Measurements from ENCODE around the gene ISG20.

Gene ISG20

DNA sequence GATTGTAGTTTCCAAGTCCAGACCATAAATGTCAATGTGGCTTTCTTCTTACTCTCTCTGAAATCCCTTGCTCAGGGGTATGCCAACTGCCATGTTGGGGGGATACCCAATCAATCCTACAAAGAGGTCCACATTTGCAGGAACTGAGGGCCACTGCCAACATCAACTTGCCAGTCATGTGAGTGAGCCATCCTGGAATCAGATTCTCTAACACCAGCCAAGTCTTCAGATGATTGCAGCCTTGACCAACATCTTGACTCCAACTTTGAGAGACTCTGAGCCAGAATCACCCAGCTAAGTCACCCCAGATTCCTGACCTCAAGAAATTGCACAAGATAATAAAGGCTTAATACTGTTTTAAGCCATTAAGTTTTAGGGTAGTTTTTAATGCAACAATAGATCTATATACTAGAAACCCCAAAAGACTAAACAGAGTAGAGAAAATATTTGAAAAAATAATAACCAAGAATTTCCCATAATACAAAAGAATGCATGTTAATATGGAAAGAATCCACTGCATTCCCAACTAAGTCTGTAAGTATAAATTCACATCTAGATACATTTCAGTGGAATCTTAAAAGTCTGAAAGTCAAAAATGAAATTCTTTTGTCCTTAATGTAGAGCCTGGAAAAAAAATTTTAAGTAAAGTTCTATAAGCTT lies 22.4 kb downstream of the ISG20 start (continued):
- TF ChIP-seq, protein P1, sequence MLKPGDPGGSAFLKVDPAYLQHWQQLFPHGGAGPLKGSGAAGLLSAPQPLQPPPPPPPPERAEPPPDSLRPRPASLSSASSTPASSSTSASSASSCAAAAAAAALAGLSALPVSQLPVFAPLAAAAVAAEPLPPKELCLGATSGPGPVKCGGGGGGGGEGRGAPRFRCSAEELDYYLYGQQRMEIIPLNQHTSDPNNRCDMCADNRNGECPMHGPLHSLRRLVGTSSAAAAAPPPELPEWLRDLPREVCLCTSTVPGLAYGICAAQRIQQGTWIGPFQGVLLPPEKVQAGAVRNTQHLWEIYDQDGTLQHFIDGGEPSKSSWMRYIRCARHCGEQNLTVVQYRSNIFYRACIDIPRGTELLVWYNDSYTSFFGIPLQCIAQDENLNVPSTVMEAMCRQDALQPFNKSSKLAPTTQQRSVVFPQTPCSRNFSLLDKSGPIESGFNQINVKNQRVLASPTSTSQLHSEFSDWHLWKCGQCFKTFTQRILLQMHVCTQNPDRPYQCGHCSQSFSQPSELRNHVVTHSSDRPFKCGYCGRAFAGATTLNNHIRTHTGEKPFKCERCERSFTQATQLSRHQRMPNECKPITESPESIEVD (tag by site-specific recombination; IDR thresholded peaks at IDR 0.05), result no peak
- TF ChIP-seq, protein P2, sequence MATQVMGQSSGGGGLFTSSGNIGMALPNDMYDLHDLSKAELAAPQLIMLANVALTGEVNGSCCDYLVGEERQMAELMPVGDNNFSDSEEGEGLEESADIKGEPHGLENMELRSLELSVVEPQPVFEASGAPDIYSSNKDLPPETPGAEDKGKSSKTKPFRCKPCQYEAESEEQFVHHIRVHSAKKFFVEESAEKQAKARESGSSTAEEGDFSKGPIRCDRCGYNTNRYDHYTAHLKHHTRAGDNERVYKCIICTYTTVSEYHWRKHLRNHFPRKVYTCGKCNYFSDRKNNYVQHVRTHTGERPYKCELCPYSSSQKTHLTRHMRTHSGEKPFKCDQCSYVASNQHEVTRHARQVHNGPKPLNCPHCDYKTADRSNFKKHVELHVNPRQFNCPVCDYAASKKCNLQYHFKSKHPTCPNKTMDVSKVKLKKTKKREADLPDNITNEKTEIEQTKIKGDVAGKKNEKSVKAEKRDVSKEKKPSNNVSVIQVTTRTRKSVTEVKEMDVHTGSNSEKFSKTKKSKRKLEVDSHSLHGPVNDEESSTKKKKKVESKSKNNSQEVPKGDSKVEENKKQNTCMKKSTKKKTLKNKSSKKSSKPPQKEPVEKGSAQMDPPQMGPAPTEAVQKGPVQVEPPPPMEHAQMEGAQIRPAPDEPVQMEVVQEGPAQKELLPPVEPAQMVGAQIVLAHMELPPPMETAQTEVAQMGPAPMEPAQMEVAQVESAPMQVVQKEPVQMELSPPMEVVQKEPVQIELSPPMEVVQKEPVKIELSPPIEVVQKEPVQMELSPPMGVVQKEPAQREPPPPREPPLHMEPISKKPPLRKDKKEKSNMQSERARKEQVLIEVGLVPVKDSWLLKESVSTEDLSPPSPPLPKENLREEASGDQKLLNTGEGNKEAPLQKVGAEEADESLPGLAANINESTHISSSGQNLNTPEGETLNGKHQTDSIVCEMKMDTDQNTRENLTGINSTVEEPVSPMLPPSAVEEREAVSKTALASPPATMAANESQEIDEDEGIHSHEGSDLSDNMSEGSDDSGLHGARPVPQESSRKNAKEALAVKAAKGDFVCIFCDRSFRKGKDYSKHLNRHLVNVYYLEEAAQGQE (tag by site-specific recombination; IDR thresholded peaks at IDR 0.05), result no peak
- TF ChIP-seq, protein P3, sequence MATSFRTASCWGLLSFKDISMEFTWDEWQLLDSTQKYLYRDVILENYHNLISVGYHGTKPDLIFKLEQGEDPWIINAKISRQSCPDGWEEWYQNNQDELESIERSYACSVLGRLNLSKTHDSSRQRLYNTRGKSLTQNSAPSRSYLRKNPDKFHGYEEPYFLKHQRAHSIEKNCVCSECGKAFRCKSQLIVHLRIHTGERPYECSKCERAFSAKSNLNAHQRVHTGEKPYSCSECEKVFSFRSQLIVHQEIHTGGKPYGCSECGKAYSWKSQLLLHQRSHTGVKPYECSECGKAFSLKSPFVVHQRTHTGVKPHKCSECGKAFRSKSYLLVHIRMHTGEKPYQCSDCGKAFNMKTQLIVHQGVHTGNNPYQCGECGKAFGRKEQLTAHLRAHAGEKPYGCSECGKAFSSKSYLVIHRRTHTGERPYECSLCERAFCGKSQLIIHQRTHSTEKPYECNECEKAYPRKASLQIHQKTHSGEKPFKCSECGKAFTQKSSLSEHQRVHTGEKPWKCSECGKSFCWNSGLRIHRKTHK (tag by site-specific recombination; IDR thresholded peaks at IDR 0.05), result no peak
- no peak for TF ChIP-seq ZNF174 (tag by site-specific recombination; IDR thresholded peaks at IDR 0.05)
- TF ChIP-seq ZNF510 (tag by site-specific recombination; IDR thresholded peaks at IDR 0.05; ENCODE audit: insufficient replicate concordance), result no peak
- TF ChIP-seq ZFP41 (tag by site-specific recombination; IDR thresholded peaks at IDR 0.05; ENCODE audit: borderline replicate concordance), result no peak
- TF ChIP-seq, protein P4, sequence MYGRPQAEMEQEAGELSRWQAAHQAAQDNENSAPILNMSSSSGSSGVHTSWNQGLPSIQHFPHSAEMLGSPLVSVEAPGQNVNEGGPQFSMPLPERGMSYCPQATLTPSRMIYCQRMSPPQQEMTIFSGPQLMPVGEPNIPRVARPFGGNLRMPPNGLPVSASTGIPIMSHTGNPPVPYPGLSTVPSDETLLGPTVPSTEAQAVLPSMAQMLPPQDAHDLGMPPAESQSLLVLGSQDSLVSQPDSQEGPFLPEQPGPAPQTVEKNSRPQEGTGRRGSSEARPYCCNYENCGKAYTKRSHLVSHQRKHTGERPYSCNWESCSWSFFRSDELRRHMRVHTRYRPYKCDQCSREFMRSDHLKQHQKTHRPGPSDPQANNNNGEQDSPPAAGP (tag by site-specific recombination; IDR thresholded peaks at IDR 0.05), result no peak
- TF ChIP-seq, protein P5, sequence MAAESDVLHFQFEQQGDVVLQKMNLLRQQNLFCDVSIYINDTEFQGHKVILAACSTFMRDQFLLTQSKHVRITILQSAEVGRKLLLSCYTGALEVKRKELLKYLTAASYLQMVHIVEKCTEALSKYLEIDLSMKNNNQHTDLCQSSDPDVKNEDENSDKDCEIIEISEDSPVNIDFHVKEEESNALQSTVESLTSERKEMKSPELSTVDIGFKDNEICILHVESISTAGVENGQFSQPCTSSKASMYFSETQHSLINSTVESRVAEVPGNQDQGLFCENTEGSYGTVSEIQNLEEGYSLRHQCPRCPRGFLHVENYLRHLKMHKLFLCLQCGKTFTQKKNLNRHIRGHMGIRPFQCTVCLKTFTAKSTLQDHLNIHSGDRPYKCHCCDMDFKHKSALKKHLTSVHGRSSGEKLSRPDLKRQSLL (tag by site-specific recombination; IDR thresholded peaks at IDR 0.05), result no peak
- no peak for TF ChIP-seq ZNF658 (tag by site-specific recombination; IDR thresholded peaks at IDR 0.05)
- TF ChIP-seq ZNF37A (tag by site-specific recombination; IDR thresholded peaks at IDR 0.05), result no peak

DNA sequence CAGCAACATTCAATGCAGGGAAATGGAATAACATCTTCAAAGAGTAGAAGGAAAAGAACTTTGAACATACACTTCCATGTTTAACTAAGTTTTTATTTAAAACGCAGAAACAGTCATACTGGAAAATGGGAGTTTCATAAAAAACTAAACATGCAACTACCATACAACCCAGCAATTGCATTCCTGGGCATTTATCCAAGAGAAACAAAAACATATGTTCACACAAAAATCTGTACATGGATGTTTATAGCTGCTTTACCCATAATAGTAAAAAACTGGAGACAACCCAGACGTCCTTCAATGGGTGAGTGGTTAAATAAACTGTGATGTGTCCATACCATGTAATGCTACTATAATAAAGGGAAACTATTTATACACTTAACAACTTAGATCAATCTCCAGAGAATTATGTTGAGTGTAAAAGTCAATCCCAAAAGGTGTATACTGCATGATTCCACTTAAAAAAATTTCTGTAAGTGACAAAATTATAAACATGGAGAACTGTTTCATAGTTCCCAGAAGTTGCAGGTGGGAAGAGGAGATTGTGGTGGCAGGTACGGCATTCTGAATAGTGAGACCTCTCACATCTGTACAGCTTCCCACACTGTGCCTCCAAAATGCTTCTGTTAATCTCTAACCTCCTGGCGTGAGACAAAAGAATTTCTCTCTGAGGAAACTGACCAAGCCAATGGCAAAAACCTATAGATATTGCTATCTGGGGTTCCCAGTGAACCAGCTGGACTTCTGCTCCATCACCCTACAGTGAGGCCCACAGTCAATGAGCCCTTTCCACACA lies 23.1 kb downstream of the ISG20 start:
- Histone ChIP-seq H3K27ac (ENCODE audit: extremely low read depth, low read depth, low read length) (no peak overlapping the region), H3K36me3 (ENCODE audit: control insufficient read depth in 2 of 2, insufficient read depth in 1 of 2, low read length in 2 of 2) (no peaks in the 10 kb centered on the region), H3K4me3 (ENCODE audit: low read depth, low read length) (no peak overlapping the region), H3K9me3 (ENCODE audit: control insufficient read depth, insufficient read depth, low read depth, low read length) (no peaks in the 10 kb centered on the region), H3K4me1 (ENCODE audit: control insufficient read depth, insufficient read depth, low read length) (no peaks in the 10 kb centered on the region)
- ChIA-PET POLR2A (no interaction called here), CTCF (interaction anchor here (0.9 to 2.3 kb wide), 3 partner anchors 171 to 516 kb away, joined by 3 to 6 read pairs (median 3); no protein-coding TSS in a partner anchor)
- TF ChIP-seq ZNF155 (tag by site-specific recombination; IDR thresholded peaks at IDR 0.05) (no peak), YY1 (tag by site-specific recombination; IDR thresholded peaks at IDR 0.05) (no peak), ZNF629 (tag by site-specific recombination; IDR thresholded peaks at IDR 0.05) (no peak), ZNF600 (tag by site-specific recombination; IDR thresholded peaks at IDR 0.05) (no peak), ZNF544 (tag by site-specific recombination; IDR thresholded peaks at IDR 0.05) (no peak), ZNF121 (tag by site-specific recombination; IDR thresholded peaks at IDR 0.05) (no peak), ZNF114 (tag by site-specific recombination; IDR thresholded peaks at IDR 0.05) (no peak), ZNF433 (tag by site-specific recombination; IDR thresholded peaks at IDR 0.05; ENCODE audit: low read depth) (no peak), ZNF585B (tag by site-specific recombination; IDR thresholded peaks at IDR 0.05) (no peak), ZNF791 (tag by site-specific recombination; IDR thresholded peaks at IDR 0.05) (no peak), ZBTB48 (tag by site-specific recombination; IDR thresholded peaks at IDR 0.05) (no peak), GLI2 (tag by site-specific recombination; IDR thresholded peaks at IDR 0.05; ENCODE audit: borderline replicate concordance, low read depth) (no peak), SETDB1 (IDR thresholded peaks at IDR 0.05; ENCODE audit: insufficient read length, low read length) (no peak)
- TF ChIP-seq, protein P6, sequence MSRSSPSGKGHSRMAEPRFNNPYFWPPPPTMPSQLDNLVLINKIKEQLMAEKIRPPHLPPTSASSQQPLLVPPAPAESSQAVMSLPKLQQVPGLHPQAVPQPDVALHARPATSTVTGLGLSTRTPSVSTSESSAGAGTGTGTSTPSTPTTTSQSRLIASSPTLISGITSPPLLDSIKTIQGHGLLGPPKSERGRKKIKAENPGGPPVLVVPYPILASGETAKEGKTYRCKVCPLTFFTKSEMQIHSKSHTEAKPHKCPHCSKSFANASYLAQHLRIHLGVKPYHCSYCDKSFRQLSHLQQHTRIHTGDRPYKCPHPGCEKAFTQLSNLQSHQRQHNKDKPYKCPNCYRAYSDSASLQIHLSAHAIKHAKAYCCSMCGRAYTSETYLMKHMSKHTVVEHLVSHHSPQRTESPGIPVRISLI (tag by site-specific recombination; IDR thresholded peaks at IDR 0.05), result no peak
